Measurements from ENCODE around the gene APOBEC3A. TPM values are rescaled to one million over a fixed set of nuclear protein-coding genes. Genes with fewer than 3 reads are reported as not detected.

Gene APOBEC3A
- total RNA-seq, 1 donor: not detected

- no peaks in the 10 kb centered on the region for H3K27me3 ChIP-seq (ENCODE audit: insufficient read depth, low read length)
- H3K4me2 ChIP-seq (ENCODE audit: insufficient read depth, low read length): no peak overlapping the region
- no peak overlapping the region for H3K4me3 ChIP-seq (ENCODE audit: insufficient read depth, low read length)
- H3K4me1 ChIP-seq (ENCODE audit: insufficient read depth, low read length): peaks cover 6% of the 10 kb centered on the region
- no peak for DNase-seq (ENCODE audit: insufficient read length, low spot score, missing footprints)
- no peak for TF ChIP-seq CTCF (IDR thresholded peaks at IDR 0.05; ENCODE audit: extremely low read depth, low read depth, low read length)
- H2AFZ ChIP-seq (ENCODE audit: low read length): no peak overlapping the region
- no peaks in the 10 kb centered on the region for H3K9me3 ChIP-seq (ENCODE audit: low read depth, low read length)
- no peaks in the 10 kb centered on the region for H3K36me3 ChIP-seq (ENCODE audit: insufficient read depth, low read length)
- H3K27ac ChIP-seq (ENCODE audit: low read depth, low read length): no peak overlapping the region
- H3K79me2 ChIP-seq (ENCODE audit: insufficient read depth, low read length): peaks cover 7% of the 10 kb centered on the region
- no peaks in the 10 kb centered on the region for H4K20me1 ChIP-seq (ENCODE audit: insufficient read depth, low read length)
These were observed 53.5 kb downstream of the APOBEC3A start for GRCh38 chr22:39010946-39011345.

Other genes starting within 250 kb of the APOBEC3A start
- gene SUN2, start 201.6 kb upstream of the APOBEC3A start, total RNA-seq: 95.2 and 105 TPM in 2 replicates
- gene DNAL4, start 163.5 kb upstream of the APOBEC3A start, total RNA-seq: 15.9 and 17.0 TPM in 2 replicates
- 0.72 and 1.5 TPM in 2 replicates for gene NPTXR, start 113.6 kb upstream of the APOBEC3A start, total RNA-seq
- 58.6 and 59.5 TPM in 2 replicates for gene CBX6, start 85.4 kb upstream of the APOBEC3A start, total RNA-seq
- 0.36 and 0.59 TPM in 2 replicates for gene APOBEC3B, start 24.7 kb downstream of the APOBEC3A start, total RNA-seq
- 16.6 and 20.0 TPM in 2 replicates for gene APOBEC3C, start 56.6 kb downstream of the APOBEC3A start, total RNA-seq
- 3.2 and 4.0 TPM in 2 replicates for gene APOBEC3D, start 63.5 kb downstream of the APOBEC3A start, total RNA-seq
- gene APOBEC3F, start 83.3 kb downstream of the APOBEC3A start, total RNA-seq: 3.5 and 5.1 TPM in 2 replicates
- 15.6 and 18.1 TPM in 2 replicates for gene APOBEC3G, start 119.7 kb downstream of the APOBEC3A start, total RNA-seq
- not detected in 2 replicates for gene APOBEC3H, start 139.6 kb downstream of the APOBEC3A start, total RNA-seq
- gene CBX7, start 195.1 kb downstream of the APOBEC3A start, total RNA-seq: 12.7 and 14.5 TPM in 2 replicates

All from osteoblast (primary cell).